GM20431 (cell line): Measurements from ENCODE around the gene ARHGAP18.

Source experiments
- in situ Hi-C: fragments of 300-500 bp; cut with MseI, MboI; formaldehyde crosslinking; loops from one replicate; pipeline ENCODE4 v1.15.0; 2020; ENCODE audit warnings: low sequenced_read_pairs; ENCODE audit not compliant: unreplicated experiment

ARHGAP18 gene

GRCh38 chr6:129555206-129555832, 154.7 kb downstream of the ARHGAP18 start:
- in situ Hi-C loops = no loop called here

- in situ Hi-C loops = no loop called here
Observed at GRCh38 chr6:129552413-129552812, 157.6 kb downstream of the ARHGAP18 start.

- in situ Hi-C loops = no loop called here
Observed at GRCh38 chr6:129551486-129551885, 158.5 kb downstream of the ARHGAP18 start.

- in situ Hi-C loops = no loop called here
Observed at GRCh38 chr6:129546702-129547101, 163.3 kb downstream of the ARHGAP18 start.

GRCh38 chr6:129544892-129545612, 164.9 kb downstream of the ARHGAP18 start:
- in situ Hi-C loops = no loop called here

GRCh38 chr6:129543981-129544380, 166.0 kb downstream of the ARHGAP18 start:
- in situ Hi-C loops = no loop called here

GRCh38 chr6:129542705-129543104, 167.3 kb downstream of the ARHGAP18 start:
- in situ Hi-C loops = no loop called here

- in situ Hi-C loops = no loop called here
Observed at GRCh38 chr6:129539032-129539431, 170.9 kb downstream of the ARHGAP18 start.

GRCh38 chr6:129536271-129536670, 173.7 kb downstream of the ARHGAP18 start:
- in situ Hi-C loops = no loop called here

GRCh38 chr6:129534926-129535325, 175.1 kb downstream of the ARHGAP18 start:
- in situ Hi-C loops = no loop called here
